SK-N-SH (cell line): ENCODE results near the gene TMEM120B. TPM values are rescaled to one million over a fixed set of nuclear protein-coding genes. Genes with fewer than 3 reads are reported as not detected.

Experiments
- CTCF ChIA-PET: fragments of 300-600, 350-600 bp; formaldehyde crosslinking; extraction: SDS; loops from one replicate; lab custom pipeline; 2021; lab: Yijun Ruan, JAX
- POLR2A ChIA-PET: fragments of 350-600 bp; sonication (Branson Sonifier 250); formaldehyde crosslinking; extraction: SDS; loops from one replicate; lab custom pipeline; 2020; ENCODE audit warnings: antibody characterized with exemption, inconsistent platforms; lab: Yijun Ruan, JAX
- DNase-seq: peaks from one replicate; pipeline ENCODE4 v3.0.0; 2012
- H2AFZ ChIP-seq: fragments of 200-600 bp; sonication (generic); 2 replicates; pipeline ENCODE4 v1.8.1; 2016; ENCODE audit warnings: antibody characterized with exemption, mild to moderate bottlenecking, low read depth
- H3F3A ChIP-seq: fragments of 200-600 bp; sonication (generic); replicated peaks from 2 replicates; pipeline ENCODE3; 2016; ENCODE audit warnings: antibody characterized with exemption, mild to moderate bottlenecking; ENCODE audit not compliant: insufficient read depth
- H3K27ac ChIP-seq, 2 experiments: fragments of 200-500 bp in 1 of 2; fragments of 200-600 bp in 1 of 2; sonication (Bioruptor generic) in 1 of 2; sonication (generic), shearing (Covaris generic) in 1 of 2; 2 replicates each; pipeline versions ENCODE4 v1.5.1 to v1.6.1; 2014 to 2016; ENCODE audit warnings: low read depth in 2 of 2, inconsistent platforms in 1 of 2, low read length in 1 of 2, mild to moderate bottlenecking in 1 of 2, mixed read lengths in 1 of 2
- H3K27me3 ChIP-seq: fragments of 200-600 bp; sonication (generic), shearing (Covaris generic); 2 replicates; pipeline ENCODE4 v1.6.1; 2016; ENCODE audit warnings: mixed run types; ENCODE audit not compliant: insufficient read depth
- H3K36me3 ChIP-seq, 2 experiments: fragments of 200-500 bp in 1 of 2; fragments of 200-600 bp in 1 of 2; sonication (Bioruptor generic) in 1 of 2; sonication (generic) in 1 of 2; replicated peaks in 1 of 2; 2 replicates each; pipeline versions ENCODE3 to v1.5.1; 2014 to 2016; ENCODE audit warnings: low read length in 1 of 2, mild to moderate bottlenecking in 1 of 2; ENCODE audit not compliant: insufficient read depth in 2 of 2, control insufficient read depth in 1 of 2
- H3K4me1 ChIP-seq, 2 experiments: fragments of 200-500 bp in 1 of 2; fragments of 200-600 bp in 1 of 2; sonication (Bioruptor generic) in 1 of 2; sonication (generic), shearing (Covaris generic) in 1 of 2; 2 replicates each; pipeline versions ENCODE4 v1.5.1 to v1.6.1; 2014 to 2016; ENCODE audit warnings: low read depth in 1 of 2, low read length in 1 of 2, mixed run types in 1 of 2; ENCODE audit not compliant: insufficient read depth in 2 of 2, control insufficient read depth in 1 of 2
- H3K4me2 ChIP-seq: fragments of 200-600 bp; sonication (generic), shearing (Covaris generic); 2 replicates; pipeline ENCODE4 v1.6.1; 2017; ENCODE audit warnings: mixed run types
- H3K4me3 ChIP-seq, 2 experiments: fragments of 200-500 bp in 1 of 2; fragments of 200-600 bp in 1 of 2; sonication (Bioruptor generic) in 1 of 2; sonication (generic), shearing (Covaris generic) in 1 of 2; 2 replicates each; pipeline versions ENCODE4 v1.5.1 to v1.8.1; 2014 to 2016; ENCODE audit warnings: low read depth in 2 of 2, inconsistent platforms in 1 of 2, low read length in 1 of 2, mild to moderate bottlenecking in 1 of 2, mixed read lengths in 1 of 2, moderate library complexity in 1 of 2
- H3K79me2 ChIP-seq: fragments of 200-600 bp; sonication (generic); 2 replicates; pipeline ENCODE4 v1.8.1; 2017; ENCODE audit warnings: mild to moderate bottlenecking; ENCODE audit not compliant: insufficient read depth
- H3K9ac ChIP-seq: fragments of 200-600 bp; sonication (generic); 2 replicates; pipeline ENCODE4 v1.6.1; 2017; ENCODE audit warnings: mixed run types
- H3K9me2 ChIP-seq: fragments of 200-600 bp; sonication (generic); 2 replicates; pipeline ENCODE4 v1.6.1; 2017; ENCODE audit warnings: mixed run types
- H3K9me3 ChIP-seq: fragments of 200-600 bp; sonication (generic); 2 replicates; pipeline ENCODE4 v1.6.1; 2017; ENCODE audit warnings: mixed run types, mild to moderate bottlenecking, moderate library complexity
- H4K20me1 ChIP-seq: fragments of 200-600 bp; sonication (generic); 2 replicates; pipeline ENCODE4 v1.6.1; 2017; ENCODE audit warnings: mild to moderate bottlenecking, mixed run types; ENCODE audit not compliant: insufficient read depth
- CTCF ChIP-seq: fragments of 200-600 bp; sonication (generic); IDR thresholded peaks from 2 replicates; pipeline ENCODE4 v1.6.1; 2017; ENCODE audit warnings: antibody characterized with exemption, mild to moderate bottlenecking, moderate library complexity
- ELF1 ChIP-seq: IDR thresholded peaks from 2 replicates; pipeline ENCODE4 v1.4.0; 2012
- EP300 ChIP-seq, 2 experiments: IDR thresholded peaks; 2 replicates each; pipeline versions ENCODE4 v1.4.0 to v1.6.1; 2012; ENCODE audit warnings: borderline replicate concordance in 1 of 2, low read depth in 1 of 2, low read length in 1 of 2
- EZH2phosphoT487 ChIP-seq: fragments of 200-600 bp; sonication (generic); IDR thresholded peaks from 2 replicates; pipeline ENCODE4 v1.6.1; 2017; ENCODE audit warnings: low read depth, mixed run types, mild to moderate bottlenecking, antibody characterized with exemption, moderate library complexity, borderline replicate concordance
- FOSL2 ChIP-seq: IDR thresholded peaks from 2 replicates; pipeline ENCODE4 v1.4.0; 2012; ENCODE audit warnings: low read depth, mild to moderate bottlenecking, moderate library complexity, borderline replicate concordance
- FOXJ3 ChIP-seq: sonication (generic); formaldehyde crosslinking; IDR thresholded peaks from 2 replicates; pipeline ENCODE4 v1.5.1; 2020; ENCODE audit warnings: mild to moderate bottlenecking, missing genetic modification reagents
- GABPA ChIP-seq: IDR thresholded peaks from 2 replicates; pipeline ENCODE4 v1.4.0; 2012; ENCODE audit warnings: low read depth, mild to moderate bottlenecking
- GATA2 ChIP-seq: sonication (generic); formaldehyde crosslinking; IDR thresholded peaks from 2 replicates; pipeline ENCODE4 v1.5.0; 2020; ENCODE audit warnings: mild to moderate bottlenecking, missing genetic modification reagents
- IRF3 ChIP-seq: fragments of 150-350 bp; IDR thresholded peaks from 2 replicates; pipeline ENCODE4 v1.6.1; 2016; ENCODE audit warnings: mild to moderate bottlenecking, low read depth, low read length
- MAX ChIP-seq: IDR thresholded peaks from 2 replicates; pipeline ENCODE4 v1.4.0; 2012; ENCODE audit warnings: low read depth
- MEF2A ChIP-seq: IDR thresholded peaks from 2 replicates; pipeline ENCODE4 v1.4.0; 2012; ENCODE audit warnings: low read depth, borderline replicate concordance
- NFIC ChIP-seq: IDR thresholded peaks from 2 replicates; pipeline ENCODE4 v1.4.0; 2012; ENCODE audit warnings: borderline replicate concordance
- POLR2AphosphoS5 ChIP-seq: IDR thresholded peaks from 2 replicates; pipeline ENCODE4 v1.6.1; 2012; ENCODE audit warnings: low read depth, low read length
- RAD21 ChIP-seq: IDR thresholded peaks from 2 replicates; pipeline ENCODE4 v1.6.1; 2012; ENCODE audit warnings: mild to moderate bottlenecking, low read length
- RCOR1 ChIP-seq: fragments of 150-350 bp; IDR thresholded peaks from 2 replicates; pipeline ENCODE4 v1.6.1; 2017; ENCODE audit warnings: antibody characterized with exemption, low read length
- REST ChIP-seq: IDR thresholded peaks from 2 replicates; pipeline ENCODE4 v1.6.1; 2012; ENCODE audit warnings: mild to moderate bottlenecking, low read depth, low read length, moderate library complexity
- TAF1 ChIP-seq: IDR thresholded peaks from 2 replicates; pipeline ENCODE4 v1.6.1; 2012; ENCODE audit warnings: low read depth, mild to moderate bottlenecking, low read length, moderate library complexity, borderline replicate concordance
- TCF12 ChIP-seq: IDR thresholded peaks from 2 replicates; pipeline ENCODE4 v1.4.0; 2012
- USF1 ChIP-seq: IDR thresholded peaks from 2 replicates; pipeline ENCODE4 v1.4.0; 2012; ENCODE audit warnings: low read depth, borderline replicate concordance
- YY1 ChIP-seq: IDR thresholded peaks from 2 replicates; pipeline ENCODE4 v1.4.0; 2012; ENCODE audit warnings: low read depth, mild to moderate bottlenecking
- WGBS: methylation state at CpG from one replicate; pipeline ENCODE4 v1.1.6; 2017; ENCODE audit warnings: low lambda C conversion rate; 5-methylcytosine and 5-hydroxymethylcytosine counted together
- polyA plus RNA-seq, 3 experiments: library from polyadenylated mRNA; depleted of rRNA; stranded (reverse); fragments of >200 nt; gene quantifications; 2 replicates each; pipeline ENCODE4 v1.2.3, GENCODE V29; 2012

Gene TMEM120B
- polyA plus RNA-seq, 1 of the 3 experiments (the other 2 are of a cell fraction) = 15.4 TPM

GRCh38 chr12:121795034-121795968, 82.7 kb downstream of the TMEM120B start (continued):
- no peak for TF ChIP-seq REST
- peak; percentile 93 for TF ChIP-seq CTCF
- peak; percentile 93 for TF ChIP-seq RAD21
- TF ChIP-seq MAX = peak; percentile 47; the same call in 1 of the 2 replicates

GRCh38 chr12:121796855-121797751, 84.6 kb downstream of the TMEM120B start:
- peaks cover 8 to 11% of the 10 kb centered on the region in 2 experiments for H3K36me3 ChIP-seq
- H3K9ac ChIP-seq = peak overlapping the region; percentile 60; the same call in 1 of the 2 replicates
- H3K4me1 ChIP-seq = peaks cover 40 to 67% of the 10 kb centered on the region in 2 experiments
- peak overlapping the region; percentile 34 to 53 for H3K4me3 ChIP-seq
- DNase-seq = peak; percentile 82
- ChIA-PET POLR2A (interaction anchor here (0.6 to 7.0 kb wide), 6 partner anchors 10 to 516 kb away, joined by 3 to 79 read pairs (median 16); partner anchors contain the start of genes PSMD9 and TMEM120B), CTCF (interaction anchor here (0.6 to 16.0 kb wide), 13 partner anchors 12 to 480 kb away, joined by 3 to 675 read pairs (median 6); partner anchors contain the start of genes PSMD9 and SETD1B)
- no peaks in the 10 kb centered on the region for H3K27me3 ChIP-seq
- 23% methylated on average over 37 of the region's 39 CpGs for WGBS
- peak overlapping the region; percentile 98 to 99 for H3K27ac ChIP-seq
- no peaks in the 10 kb centered on the region for H3K9me2 ChIP-seq
- no peaks in the 10 kb centered on the region for H3K9me3 ChIP-seq
- H4K20me1 ChIP-seq = no peaks in the 10 kb centered on the region; the same call in 1 of the 2 replicates
- H3F3A ChIP-seq = peaks cover 53% of the 10 kb centered on the region
- peaks cover 58% of the 10 kb centered on the region for H3K79me2 ChIP-seq
- peak overlapping the region; percentile 86 for H3K4me2 ChIP-seq
- H2AFZ ChIP-seq = no peak overlapping the region
- peak; percentile 78 for TF ChIP-seq GABPA
- no peak for TF ChIP-seq GATA2 (CRISPR knock-in tag)
- no peak for TF ChIP-seq IRF3
- TF ChIP-seq EZH2phosphoT487 = no peak
- 0 out of 2 replicates have a peak, but pooled peaks have one; percentile 10 for TF ChIP-seq TCF12
- TF ChIP-seq RCOR1 = no peak
- no peak for TF ChIP-seq EP300 (IDR thresholded peaks at IDR 0.05; ENCODE audit: borderline replicate concordance in 1 of 2, low read depth in 1 of 2, low read length in 1 of 2)
- peak; percentile 24; the same call in 1 of the 2 replicates for TF ChIP-seq ELF1
- no peak for TF ChIP-seq MEF2A
- no peak for TF ChIP-seq USF1
- peak; percentile 54; the same call in 1 of the 2 replicates for TF ChIP-seq NFIC
- 0 out of 2 replicates have a peak, but pooled peaks have one; percentile 20 for TF ChIP-seq FOXJ3 (CRISPR knock-in tag)
- TF ChIP-seq YY1 = no peak
- TF ChIP-seq FOSL2 = no peak
- TF ChIP-seq POLR2AphosphoS5 = peak; percentile 67
- TF ChIP-seq TAF1 = peak; percentile 37; the same call in 1 of the 2 replicates
